ENCODE data around the gene TNNI3K. TPM values are rescaled to one million over a fixed set of nuclear protein-coding genes. Genes with fewer than 3 reads are reported as not detected.

The TNNI3K gene
- polyA plus RNA-seq, 1 donor from 2014 or later, result not detected

DNA sequence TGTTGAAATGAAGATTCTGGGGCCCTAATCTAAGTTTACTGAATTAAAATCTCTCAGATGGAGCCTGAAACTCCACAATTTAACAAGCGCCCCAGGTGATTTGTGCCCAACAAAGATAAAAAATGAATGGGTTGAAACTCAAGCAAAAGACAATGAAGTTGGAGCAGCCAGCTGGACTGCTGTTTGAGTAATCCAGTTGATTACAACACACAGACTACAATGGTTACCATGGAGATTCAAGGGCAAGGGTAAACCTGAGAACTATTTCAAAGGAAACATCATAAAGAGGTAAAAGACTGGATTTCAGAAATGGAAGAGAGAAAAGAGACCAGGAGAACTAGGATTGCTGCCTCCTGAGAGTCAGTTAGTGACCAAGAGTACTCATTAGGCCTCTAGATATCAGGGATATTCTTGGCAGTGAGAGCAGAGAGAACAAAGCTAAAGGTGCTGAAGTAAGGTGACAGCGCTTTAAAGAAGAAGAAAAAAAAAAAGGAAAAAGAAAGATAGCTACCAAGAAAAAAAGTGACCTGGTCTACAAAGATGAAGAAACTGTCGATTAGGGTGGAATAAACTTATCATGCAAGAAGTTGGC is 232.7 kb downstream of the TNNI3K start:
- H3K27ac Mint-ChIP-seq, result no peak overlapping the region
- H3K36me3 Mint-ChIP-seq, result no peaks in the 10 kb centered on the region
- peaks cover 0 to 3% (median 0%) of the 10 kb centered on the region in 3 donors for H3K4me1 Mint-ChIP-seq
- H3K9me3 Mint-ChIP-seq, result no peaks in the 10 kb centered on the region
- H3K4me3 Mint-ChIP-seq, result no peak overlapping the region
- peaks cover 4% of the 10 kb centered on the region for H3K27me3 Mint-ChIP-seq

DNA sequence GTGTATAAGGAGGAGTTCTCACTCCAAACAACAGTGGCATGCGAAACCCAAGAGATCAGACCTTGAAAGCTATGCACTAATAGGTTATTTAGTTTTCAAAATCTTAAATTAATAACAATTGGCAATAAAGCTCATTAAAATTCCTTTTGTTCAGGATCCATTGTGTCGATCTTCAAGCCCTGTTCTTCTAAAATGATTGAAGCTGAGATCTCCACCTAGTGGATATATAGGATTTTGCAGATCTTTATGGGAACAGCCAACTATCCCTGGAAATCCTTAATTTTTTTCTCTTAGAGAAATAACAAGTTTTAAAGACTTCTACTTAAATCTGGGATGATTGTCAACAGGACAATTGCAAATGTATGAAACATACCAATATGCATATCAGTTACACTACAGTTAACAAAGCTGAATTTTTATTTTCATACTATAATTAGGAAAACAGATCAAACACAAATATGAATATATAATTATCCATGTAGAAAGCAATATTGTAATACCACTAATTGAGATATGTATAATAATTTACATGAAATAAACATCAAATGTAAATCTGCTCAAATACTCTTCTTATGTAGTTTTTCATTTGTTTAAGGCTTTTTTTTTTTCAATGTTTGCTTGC is 233.9 kb downstream of the TNNI3K start:
- Mint-ChIP-seq H3K4me3 (no peak overlapping the region), H3K9me3 (no peaks in the 10 kb centered on the region)

DNA sequence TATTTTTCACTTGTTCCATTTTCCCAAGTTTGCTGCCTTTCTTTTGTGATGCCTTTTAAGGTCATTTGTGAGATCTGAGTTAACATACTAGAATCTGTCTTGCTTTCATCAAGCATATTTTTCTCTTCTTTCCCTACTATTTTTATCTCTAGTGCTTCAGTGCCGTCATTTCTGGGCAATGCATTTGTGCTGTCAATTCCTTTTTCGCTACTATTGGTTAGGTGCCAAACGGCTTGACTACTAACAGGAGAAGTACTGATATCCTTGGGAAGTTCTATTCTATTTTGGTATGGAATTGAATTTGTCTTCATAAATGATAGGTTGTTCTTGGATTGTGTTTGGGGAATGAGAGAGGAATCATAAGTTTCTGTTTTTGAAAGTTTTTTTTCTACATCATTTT is 235.1 kb downstream of the TNNI3K start:
- Mint-ChIP-seq H3K27ac (no peak overlapping the region), H3K4me3 (no peak overlapping the region), H3K36me3 (no peaks in the 10 kb centered on the region), H3K9me3 (no peaks in the 10 kb centered on the region), H3K4me1 (no peaks in the 10 kb centered on the region), H3K27me3 (peaks cover 4% of the 10 kb centered on the region)

More for the DNA sequence above, 233.9 kb downstream of the TNNI3K start:
- H3K36me3 Mint-ChIP-seq, result no peaks in the 10 kb centered on the region
- H3K27ac Mint-ChIP-seq, result no peak overlapping the region
- H3K27me3 Mint-ChIP-seq, result peaks cover 4% of the 10 kb centered on the region
- H3K4me1 Mint-ChIP-seq, result no peaks in the 10 kb centered on the region

DNA sequence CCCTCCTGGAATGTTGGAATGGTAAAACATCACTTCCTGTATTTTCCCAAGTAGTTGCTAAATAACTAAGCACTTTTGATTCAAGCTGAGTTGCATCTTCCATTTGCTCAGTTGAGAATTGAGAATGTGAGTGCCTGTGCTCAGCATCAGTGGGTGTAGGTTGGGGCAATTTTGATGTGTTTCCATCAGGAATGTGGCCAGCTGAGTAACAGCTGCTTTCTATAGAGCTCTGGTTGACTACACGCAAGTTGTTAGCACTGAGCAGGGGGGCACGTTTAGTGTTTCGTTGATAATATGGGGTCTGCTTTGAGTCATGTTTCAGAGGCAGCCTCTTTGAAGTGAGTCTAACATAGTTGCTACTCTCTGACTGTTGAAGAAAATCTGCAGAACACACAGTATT is 235.7 kb downstream of the TNNI3K start:
- H3K9me3 Mint-ChIP-seq, result no peaks in the 10 kb centered on the region
- H3K27me3 Mint-ChIP-seq, result peaks cover 4% of the 10 kb centered on the region
- no peaks in the 10 kb centered on the region for H3K4me1 Mint-ChIP-seq
- no peak overlapping the region for H3K27ac Mint-ChIP-seq
- H3K36me3 Mint-ChIP-seq, result no peaks in the 10 kb centered on the region
- H3K4me3 Mint-ChIP-seq, result no peak overlapping the region

DNA sequence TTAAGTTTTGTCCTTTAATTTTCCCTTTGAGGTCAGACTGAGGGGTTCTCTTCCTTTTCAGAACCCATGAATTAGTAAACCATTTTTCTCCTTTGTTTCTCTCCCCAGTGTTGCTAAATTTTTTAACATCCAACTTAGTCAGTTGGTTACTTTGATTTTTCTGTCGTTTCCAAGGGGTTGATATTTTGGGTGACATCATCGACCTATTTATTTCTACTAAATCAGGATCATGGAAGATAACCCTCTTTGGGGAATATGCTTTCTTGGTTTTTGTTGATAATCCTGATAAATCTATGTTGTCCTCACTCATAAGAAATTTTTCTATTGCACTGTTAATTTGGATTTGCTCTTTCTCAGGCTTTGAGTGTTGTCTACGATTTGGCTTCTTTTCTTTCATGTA is 236.3 kb downstream of the TNNI3K start:
- peaks cover 0 to 1% (median 0%) of the 10 kb centered on the region in 3 donors for H3K9me3 Mint-ChIP-seq
- peaks cover 4% of the 10 kb centered on the region for H3K27me3 Mint-ChIP-seq
- H3K4me1 Mint-ChIP-seq, result no peaks in the 10 kb centered on the region
- no peak overlapping the region for H3K27ac Mint-ChIP-seq
- no peak overlapping the region for H3K4me3 Mint-ChIP-seq
- H3K36me3 Mint-ChIP-seq, result no peaks in the 10 kb centered on the region

DNA sequence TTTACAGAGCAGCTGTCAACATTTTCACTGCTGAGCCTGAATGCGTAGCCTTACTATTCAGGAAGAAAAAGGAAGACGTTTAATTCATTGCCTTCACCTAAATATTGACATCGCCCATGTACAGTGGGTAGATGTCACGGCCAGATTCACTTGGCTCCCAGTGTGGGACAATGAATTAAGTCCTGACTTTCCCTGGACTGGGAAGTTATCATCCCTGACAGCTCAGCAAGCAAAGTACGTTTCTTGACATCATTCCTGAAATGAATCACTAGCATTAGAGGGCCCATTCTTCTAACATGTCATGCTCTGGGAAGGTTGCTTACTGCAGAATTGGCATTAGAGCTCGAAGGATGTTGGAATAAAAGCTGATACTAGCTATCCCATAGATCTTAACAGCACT is 239.4 kb downstream of the TNNI3K start:
- Mint-ChIP-seq H3K27me3 (peaks cover 4% of the 10 kb centered on the region), H3K4me3 (no peak overlapping the region), H3K9me3 (peaks cover 0 to 1% (median 0%) of the 10 kb centered on the region in 3 donors), H3K4me1 (no peaks in the 10 kb centered on the region), H3K27ac (no peak overlapping the region), H3K36me3 (no peaks in the 10 kb centered on the region)

DNA sequence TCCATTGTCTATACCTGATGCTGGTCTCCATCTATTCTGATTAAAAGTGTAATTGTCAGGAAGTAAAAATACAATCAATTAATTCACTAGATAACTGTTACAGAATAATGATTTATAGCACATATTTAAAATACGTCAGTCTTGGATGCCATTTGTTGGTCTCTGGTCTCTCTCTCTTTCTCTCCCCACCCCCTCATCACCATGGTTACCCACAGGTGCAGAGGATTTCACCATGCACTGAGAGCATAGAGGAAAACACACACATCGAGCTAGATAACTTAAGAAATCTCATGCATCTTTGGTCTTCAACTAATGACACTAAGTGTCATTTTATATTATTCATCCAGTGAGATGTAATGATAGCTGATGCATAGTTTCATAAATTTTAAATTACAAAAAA is 243.8 kb downstream of the TNNI3K start:
- H3K27me3 Mint-ChIP-seq, result no peaks in the 10 kb centered on the region
- H3K4me3 Mint-ChIP-seq, result no peak overlapping the region

DNA sequence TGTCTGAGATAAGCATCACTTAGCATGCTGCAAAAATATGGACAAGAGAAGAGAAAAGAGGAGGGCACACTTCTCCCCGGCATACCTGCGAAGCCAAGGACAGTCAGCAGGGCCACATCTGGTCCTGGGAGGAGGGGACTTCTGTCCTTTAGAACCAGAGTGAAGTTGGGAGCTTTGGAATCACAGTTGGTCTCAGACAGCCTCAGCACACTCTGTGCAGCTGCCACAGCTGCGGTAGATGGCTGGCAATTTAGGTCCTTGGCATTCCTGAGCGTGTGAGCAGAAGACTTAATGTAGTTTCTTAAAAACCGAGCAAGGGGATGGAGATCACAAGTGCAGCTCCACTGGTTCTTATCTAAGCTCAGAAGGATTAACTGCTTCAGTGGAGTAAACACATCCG is 244.9 kb downstream of the TNNI3K start:
- Mint-ChIP-seq H3K4me1 (no peaks in the 10 kb centered on the region), H3K27ac (no peak overlapping the region), H3K4me3 (no peak overlapping the region), H3K27me3 (no peaks in the 10 kb centered on the region), H3K9me3 (peaks cover 0 to 1% (median 0%) of the 10 kb centered on the region in 3 donors), H3K36me3 (no peaks in the 10 kb centered on the region)

More for the DNA sequence above, 243.8 kb downstream of the TNNI3K start:
- Mint-ChIP-seq H3K9me3 (peaks cover 0 to 1% (median 0%) of the 10 kb centered on the region in 3 donors), H3K27ac (no peak overlapping the region), H3K36me3 (no peaks in the 10 kb centered on the region), H3K4me1 (no peaks in the 10 kb centered on the region)

DNA sequence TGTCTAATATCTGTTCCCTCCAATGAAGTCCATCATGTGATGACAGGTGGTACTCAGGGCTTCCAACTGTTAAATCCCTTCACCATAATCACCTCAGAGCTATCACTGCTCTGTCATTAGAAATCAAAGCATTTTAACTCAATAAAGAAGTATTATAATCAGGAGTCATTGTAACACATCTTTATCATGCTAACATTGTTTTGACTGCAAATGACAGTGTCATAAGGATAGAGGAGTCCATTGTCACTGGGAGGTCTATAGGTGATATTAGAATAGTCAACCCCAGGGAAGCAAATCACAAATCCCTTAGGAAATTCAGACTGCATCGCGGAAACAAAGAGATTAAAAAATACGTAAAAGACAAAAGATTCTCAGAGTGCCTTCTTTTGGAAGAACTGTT is 246.4 kb downstream of the TNNI3K start:
- no peaks in the 10 kb centered on the region for H3K4me1 Mint-ChIP-seq
- no peaks in the 10 kb centered on the region for H3K36me3 Mint-ChIP-seq
- no peak overlapping the region for H3K4me3 Mint-ChIP-seq
- no peaks in the 10 kb centered on the region for H3K9me3 Mint-ChIP-seq
- no peaks in the 10 kb centered on the region for H3K27me3 Mint-ChIP-seq
- no peak overlapping the region for H3K27ac Mint-ChIP-seq

DNA sequence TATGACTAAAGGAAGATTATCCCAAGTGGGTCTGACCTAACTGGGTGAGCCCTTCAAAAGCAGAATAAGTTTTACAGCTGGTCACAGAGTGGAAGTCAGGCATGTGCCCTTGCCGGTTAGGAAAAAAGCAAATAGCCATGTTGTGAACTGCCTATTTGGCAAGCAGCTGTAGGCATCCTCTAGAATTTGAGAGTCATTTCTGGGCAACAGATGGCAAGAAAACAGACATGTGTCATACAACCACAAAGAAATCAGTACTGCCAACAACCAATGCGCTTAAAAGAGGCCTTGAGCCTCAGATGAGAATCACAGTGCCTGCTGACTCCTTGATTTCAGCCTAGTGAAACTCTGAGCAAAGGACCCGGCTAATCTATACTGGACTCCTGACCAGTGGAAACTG is 250.4 kb downstream of the TNNI3K start:
- no peak overlapping the region for H3K27ac Mint-ChIP-seq
- H3K36me3 Mint-ChIP-seq, result no peaks in the 10 kb centered on the region
- H3K9me3 Mint-ChIP-seq, result no peaks in the 10 kb centered on the region
- no peak overlapping the region for H3K4me3 Mint-ChIP-seq
- no peaks in the 10 kb centered on the region for H3K4me1 Mint-ChIP-seq
- H3K27me3 Mint-ChIP-seq, result no peaks in the 10 kb centered on the region

DNA sequence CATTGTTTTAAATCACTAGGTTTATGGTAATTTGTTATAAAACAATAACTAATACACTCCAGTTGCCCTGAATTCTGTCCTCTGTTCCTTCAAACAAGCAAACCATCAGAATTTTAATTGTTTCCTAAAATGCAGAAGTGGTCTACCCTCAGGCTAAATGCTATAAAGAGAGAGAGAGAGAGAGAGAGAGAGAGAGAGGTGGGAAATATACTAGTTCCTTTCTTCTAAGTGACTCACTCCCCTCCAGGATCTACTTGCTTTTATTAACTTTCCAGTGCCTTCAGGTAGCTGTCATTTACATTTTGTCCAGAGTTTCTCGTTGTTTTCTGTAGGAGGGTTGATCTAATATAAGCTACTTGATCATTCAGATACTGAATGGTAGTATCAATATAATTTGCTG is 250.8 kb downstream of the TNNI3K start:
- H3K4me3 Mint-ChIP-seq, result no peak overlapping the region
- no peaks in the 10 kb centered on the region for H3K27me3 Mint-ChIP-seq
- H3K36me3 Mint-ChIP-seq, result no peaks in the 10 kb centered on the region
- H3K9me3 Mint-ChIP-seq, result no peaks in the 10 kb centered on the region
- H3K27ac Mint-ChIP-seq, result no peak overlapping the region
- H3K4me1 Mint-ChIP-seq, result no peaks in the 10 kb centered on the region

DNA sequence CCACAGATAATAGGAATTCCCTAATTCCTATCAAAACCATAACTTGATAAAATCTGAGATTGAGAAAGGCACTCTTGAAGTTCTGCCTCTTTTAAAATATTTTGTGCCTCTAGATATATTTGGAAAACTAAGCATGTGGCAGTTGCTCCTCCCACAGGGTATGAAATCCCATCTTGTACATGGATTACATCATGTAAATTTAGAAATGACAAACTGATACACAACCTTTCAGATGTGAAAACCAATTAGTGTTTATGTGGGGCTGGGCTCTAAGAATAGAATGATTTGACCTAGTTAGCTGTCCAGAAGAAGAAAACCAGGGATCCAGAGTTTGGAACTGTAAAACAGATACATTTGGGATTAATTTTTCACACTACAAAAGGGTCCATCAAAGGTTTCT is 261.5 kb downstream of the TNNI3K start:
- Mint-ChIP-seq H3K27me3 (peaks cover 4% of the 10 kb centered on the region), H3K9me3 (peaks cover 0 to 3% (median 0%) of the 10 kb centered on the region in 3 donors), H3K27ac (no peak overlapping the region), H3K36me3 (no peaks in the 10 kb centered on the region), H3K4me1 (no peaks in the 10 kb centered on the region), H3K4me3 (no peak overlapping the region)

DNA sequence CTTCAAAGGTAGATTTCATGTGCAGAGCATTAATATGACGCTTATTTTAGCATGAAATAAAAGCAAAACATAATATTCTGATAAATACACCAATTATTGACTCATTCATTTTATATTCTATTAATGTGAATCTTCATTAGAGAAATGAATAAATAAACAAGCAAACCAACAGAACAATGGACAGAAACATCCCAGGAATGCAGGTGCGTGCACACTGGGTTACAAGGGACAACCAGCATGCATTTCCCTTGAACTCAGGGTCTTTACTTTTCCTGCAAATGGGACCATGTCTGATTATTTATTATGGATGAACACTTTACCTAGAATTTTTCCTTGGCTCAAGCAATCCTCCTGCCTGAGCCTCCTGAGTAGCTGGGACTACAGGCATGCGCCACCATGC is 263.7 kb downstream of the TNNI3K start:
- Mint-ChIP-seq H3K4me1 (no peaks in the 10 kb centered on the region), H3K27me3 (peaks cover 4% of the 10 kb centered on the region), H3K4me3 (no peak overlapping the region), H3K9me3 (peaks cover 0 to 3% (median 0%) of the 10 kb centered on the region in 3 donors), H3K36me3 (no peaks in the 10 kb centered on the region), H3K27ac (no peak overlapping the region)

DNA sequence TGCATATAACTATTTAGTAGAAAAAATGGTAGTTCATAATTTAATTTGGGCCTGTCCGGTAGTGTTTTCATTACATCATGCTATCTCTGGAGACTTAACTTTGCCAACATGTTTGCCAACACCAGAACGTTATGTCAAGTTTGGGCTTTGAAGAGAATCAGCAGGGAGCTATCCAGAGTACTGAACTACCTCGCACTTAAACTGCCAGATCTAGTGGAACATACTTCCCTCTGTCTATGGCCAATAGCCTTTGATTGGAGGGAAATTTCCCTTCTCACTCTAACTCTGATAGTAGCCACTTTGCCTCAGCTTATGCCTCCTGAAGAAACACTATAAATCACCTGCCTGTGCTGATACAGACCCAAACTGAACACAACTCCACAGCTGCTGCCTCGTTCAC is 267.2 kb downstream of the TNNI3K start:
- H3K27me3 Mint-ChIP-seq, result peaks cover 1% of the 10 kb centered on the region
- H3K4me1 Mint-ChIP-seq, result peaks cover 0 to 3% (median 1%) of the 10 kb centered on the region in 3 donors
- H3K36me3 Mint-ChIP-seq, result no peaks in the 10 kb centered on the region
- H3K4me3 Mint-ChIP-seq, result no peak overlapping the region
- H3K27ac Mint-ChIP-seq, result no peak overlapping the region
- peaks cover 0 to under 1% (median 0%) of the 10 kb centered on the region in 3 donors for H3K9me3 Mint-ChIP-seq

DNA sequence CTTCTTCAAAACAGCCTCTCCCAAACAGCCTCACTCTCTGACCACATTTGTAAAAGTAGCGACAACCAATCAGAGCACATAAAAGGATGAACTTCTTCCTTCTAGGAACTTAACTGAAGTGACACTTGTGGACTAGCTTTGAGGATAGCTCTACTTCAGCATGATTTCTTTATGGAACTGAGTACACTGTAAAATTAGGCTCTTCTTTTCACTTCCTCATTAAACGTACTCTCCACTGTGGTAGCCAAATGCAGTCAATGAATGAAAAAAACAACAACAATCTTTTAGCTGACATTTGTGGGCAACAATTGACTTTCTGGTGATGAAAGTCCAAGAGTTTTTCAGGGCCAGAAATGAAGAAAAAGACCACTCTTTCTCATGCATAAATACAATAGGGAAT is 267.7 kb downstream of the TNNI3K start:
- Mint-ChIP-seq H3K27ac (no peak overlapping the region), H3K27me3 (no peaks in the 10 kb centered on the region), H3K4me1 (peaks cover 0 to 3% (median 1%) of the 10 kb centered on the region in 3 donors), H3K9me3 (no peaks in the 10 kb centered on the region), H3K4me3 (no peak overlapping the region), H3K36me3 (no peaks in the 10 kb centered on the region)
